ENCODE results near the gene FAM181B.

FAM181B gene

GRCh38 chr11:82738091-82738490, 4.4 kb upstream of the FAM181B start:
- CTCF ChIA-PET = interaction anchor here (0.6 kb wide), 1 partner anchor 50 kb away, joined by 3 read pairs; no protein-coding TSS in a partner anchor
- TF ChIP-seq, protein P1, sequence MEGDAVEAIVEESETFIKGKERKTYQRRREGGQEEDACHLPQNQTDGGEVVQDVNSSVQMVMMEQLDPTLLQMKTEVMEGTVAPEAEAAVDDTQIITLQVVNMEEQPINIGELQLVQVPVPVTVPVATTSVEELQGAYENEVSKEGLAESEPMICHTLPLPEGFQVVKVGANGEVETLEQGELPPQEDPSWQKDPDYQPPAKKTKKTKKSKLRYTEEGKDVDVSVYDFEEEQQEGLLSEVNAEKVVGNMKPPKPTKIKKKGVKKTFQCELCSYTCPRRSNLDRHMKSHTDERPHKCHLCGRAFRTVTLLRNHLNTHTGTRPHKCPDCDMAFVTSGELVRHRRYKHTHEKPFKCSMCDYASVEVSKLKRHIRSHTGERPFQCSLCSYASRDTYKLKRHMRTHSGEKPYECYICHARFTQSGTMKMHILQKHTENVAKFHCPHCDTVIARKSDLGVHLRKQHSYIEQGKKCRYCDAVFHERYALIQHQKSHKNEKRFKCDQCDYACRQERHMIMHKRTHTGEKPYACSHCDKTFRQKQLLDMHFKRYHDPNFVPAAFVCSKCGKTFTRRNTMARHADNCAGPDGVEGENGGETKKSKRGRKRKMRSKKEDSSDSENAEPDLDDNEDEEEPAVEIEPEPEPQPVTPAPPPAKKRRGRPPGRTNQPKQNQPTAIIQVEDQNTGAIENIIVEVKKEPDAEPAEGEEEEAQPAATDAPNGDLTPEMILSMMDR (conservative IDR thresholded peaks at IDR 0.05; ENCODE audit: low read depth) = no peak
- no peak overlapping the region for H3K27ac ChIP-seq
- POLR2A ChIA-PET (ENCODE audit: low non-redundant PET) = no interaction called here
- no peak for DNase-seq (ENCODE audit: low spot score)

- no peak overlapping the region for H3K27ac ChIP-seq
- DNase-seq (ENCODE audit: low spot score) = no peak
- TF ChIP-seq, protein P1 (conservative IDR thresholded peaks at IDR 0.05; ENCODE audit: low read depth) = no peak
- ChIA-PET CTCF (interaction anchor here (0.5 to 0.6 kb wide), 2 partner anchors 167 to 1819 kb away, joined by 3 to 4 read pairs; partner anchors contain the start of gene DDIAS), POLR2A (ENCODE audit: low non-redundant PET) (no interaction called here)
Observed at GRCh38 chr11:82734120-82734479, 436 bp upstream of the FAM181B start.

DNA sequence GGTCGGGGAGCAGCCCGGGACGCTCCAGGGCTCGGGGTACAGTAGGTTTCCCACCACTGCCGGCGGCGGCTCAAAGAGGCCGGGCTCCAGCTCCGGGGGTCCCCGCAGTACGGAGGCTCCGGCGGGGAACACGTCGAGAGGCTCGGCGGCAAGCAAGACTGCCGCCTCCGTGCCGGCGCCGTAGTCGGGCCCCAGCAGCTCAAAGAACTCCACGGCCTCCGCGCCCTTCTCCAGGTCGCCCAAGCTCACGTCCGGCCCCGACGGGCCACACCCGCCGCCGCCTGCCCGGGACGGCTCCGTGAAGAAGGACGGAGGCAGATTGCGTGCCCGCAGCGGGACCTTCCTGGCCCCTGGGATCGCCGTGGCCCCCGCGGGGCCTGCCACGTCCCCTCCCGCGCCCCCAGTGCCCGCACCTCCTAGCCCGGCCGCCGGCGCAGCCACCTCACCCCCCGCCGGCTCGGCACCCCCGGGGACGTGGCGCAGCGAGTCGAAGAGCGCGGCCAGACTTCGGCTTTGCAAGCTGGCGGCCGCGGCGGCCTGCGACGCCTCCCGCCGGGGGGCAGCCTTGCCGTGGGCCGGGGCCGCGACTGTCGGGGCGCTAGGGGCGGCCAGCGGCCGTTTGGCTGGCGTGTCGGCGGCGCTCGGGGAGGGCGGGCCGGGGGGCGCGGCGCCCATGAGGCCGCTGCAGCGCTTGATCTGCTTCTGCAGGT, 775 bp downstream of the FAM181B start:
- DNase-seq (ENCODE audit: low spot score) = peak; percentile 25
- CTCF ChIA-PET = interaction anchor here (0.6 to 0.9 kb wide), 3 partner anchors 9 to 128 kb away, joined by 3 to 4 read pairs (median 3); no protein-coding TSS in a partner anchor
- POLR2A ChIA-PET (ENCODE audit: low non-redundant PET) = no interaction called here
- no peak overlapping the region for H3K27ac ChIP-seq
- TF ChIP-seq, protein P1 (conservative IDR thresholded peaks at IDR 0.05; ENCODE audit: low read depth) = no peak

- TF ChIP-seq, protein P1 (conservative IDR thresholded peaks at IDR 0.05; ENCODE audit: low read depth) = no peak
- POLR2A ChIA-PET (ENCODE audit: low non-redundant PET) = no interaction called here
- CTCF ChIA-PET = no interaction called here
- no peak overlapping the region for H3K27ac ChIP-seq
- no peak for DNase-seq (ENCODE audit: low spot score)
Observed at GRCh38 chr11:82732348-82732733, 1.3 kb downstream of the FAM181B start.

- ChIA-PET CTCF (interaction anchor here (0.6 kb wide), 1 partner anchor 1661 kb away, joined by 5 read pairs; no protein-coding TSS in a partner anchor), POLR2A (ENCODE audit: low non-redundant PET) (no interaction called here)
- H3K27ac ChIP-seq = no peak overlapping the region
- TF ChIP-seq, protein P1 (conservative IDR thresholded peaks at IDR 0.05; ENCODE audit: low read depth) = no peak
- no peak for DNase-seq (ENCODE audit: low spot score)
Observed at GRCh38 chr11:82731691-82732277, 1.9 kb downstream of the FAM181B start.

DNA sequence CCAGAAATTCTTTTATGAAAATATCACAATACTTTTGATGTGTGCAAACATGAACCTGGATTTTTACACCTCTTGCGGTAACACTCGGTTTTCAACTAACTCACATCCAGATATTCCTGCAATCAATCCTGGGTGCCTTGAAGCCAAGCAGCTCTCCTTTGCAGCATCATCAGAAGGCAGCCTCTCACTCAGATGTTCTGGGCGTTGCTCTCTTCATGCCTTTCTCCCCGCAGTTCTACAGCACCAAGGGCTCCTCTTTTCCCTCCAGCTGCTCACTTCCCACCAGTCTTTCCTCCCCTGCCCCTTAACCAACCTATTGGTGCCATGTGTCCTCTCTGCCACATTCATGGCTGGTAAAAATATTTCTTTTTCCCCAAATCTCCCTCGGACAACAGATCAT, 2.9 kb downstream of the FAM181B start:
- no peak for DNase-seq (ENCODE audit: low spot score)
- POLR2A ChIA-PET (ENCODE audit: low non-redundant PET) = no interaction called here
- TF ChIP-seq, protein P1 (conservative IDR thresholded peaks at IDR 0.05; ENCODE audit: low read depth) = no peak
- H3K27ac ChIP-seq = no peak overlapping the region
- CTCF ChIA-PET = no interaction called here
